Activated naive CD8-positive, alpha-beta T cell treated with anti-CD3 and anti-CD28 coated beads for 36 hours (primary cell): ENCODE data around the gene TMEM178A. TPM values are rescaled to one million over a fixed set of nuclear protein-coding genes. Genes with fewer than 3 reads are reported as not detected.

Source experiments
- DNase-seq: peaks from one replicate; pipeline ENCODE4 v3.0.0; 2021
- H3K27ac Mint-ChIP-seq: one replicate; pipeline ENCODE4 v1.8.0; 2022; ENCODE audit warnings: mild to moderate bottlenecking, moderate library complexity, mixed read lengths
- H3K27me3 Mint-ChIP-seq: one replicate; pipeline ENCODE4 v1.8.0; 2022; ENCODE audit warnings: mild to moderate bottlenecking, mixed read lengths
- H3K36me3 Mint-ChIP-seq: one replicate; pipeline ENCODE4 v1.8.0; 2021; ENCODE audit warnings: mild to moderate bottlenecking, mixed read lengths
- H3K4me1 Mint-ChIP-seq: one replicate; pipeline ENCODE4 v1.8.0; 2021; ENCODE audit warnings: mixed read lengths
- H3K4me3 Mint-ChIP-seq: one replicate; pipeline ENCODE4 v1.8.0; 2022; ENCODE audit warnings: mild to moderate bottlenecking, moderate library complexity, mixed read lengths
- H3K9me3 Mint-ChIP-seq: one replicate; pipeline ENCODE4 v1.8.0; 2022; ENCODE audit warnings: mixed read lengths
- total RNA-seq, 2 experiments: library from RNA; stranded (reverse); gene quantifications; one replicate each; pipeline ENCODE4 v1.2.3, GENCODE V29; 2021

The TMEM178A gene
- total RNA-seq, 2 experiments from 2014 or later, result 0.16 TPM

DNA sequence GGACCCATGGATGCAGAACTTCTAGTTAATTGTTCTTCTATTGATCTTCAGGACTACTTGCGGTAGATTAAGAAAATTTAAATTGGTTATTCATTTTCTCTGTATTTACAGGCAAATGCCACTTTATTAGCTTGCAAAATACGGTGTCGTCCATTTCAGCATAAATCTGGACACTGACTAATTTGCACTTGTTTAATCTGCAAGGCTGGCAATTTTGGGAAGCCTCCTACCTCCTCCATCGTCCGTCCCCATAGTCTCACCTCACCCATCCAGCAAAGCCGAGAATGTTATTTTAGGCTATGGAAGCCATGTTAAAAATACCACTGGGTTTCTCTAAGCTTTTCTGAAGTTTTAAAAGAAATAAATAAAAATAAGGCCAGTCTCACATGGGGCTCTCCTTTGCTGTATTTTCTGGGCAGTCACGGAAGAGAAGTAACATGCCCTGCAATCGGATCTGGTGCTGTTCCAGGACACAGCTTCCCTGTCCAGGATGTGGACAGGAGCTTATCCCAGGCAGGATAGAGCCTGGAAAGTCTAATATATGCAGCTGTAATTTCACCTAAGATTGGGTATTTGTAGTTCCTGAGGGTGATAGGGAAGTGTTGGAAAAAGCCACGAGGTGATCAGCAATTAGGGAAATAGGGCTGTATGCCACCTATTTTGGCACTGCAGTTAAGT is 17.4 kb downstream of the TMEM178A start:
- H3K4me1 Mint-ChIP-seq, result no peaks in the 10 kb centered on the region
- no peak overlapping the region for H3K27ac Mint-ChIP-seq
- peaks cover 2% of the 10 kb centered on the region for H3K9me3 Mint-ChIP-seq
- no peak overlapping the region for H3K4me3 Mint-ChIP-seq
- no peak for DNase-seq
- peaks cover 8% of the 10 kb centered on the region for H3K27me3 Mint-ChIP-seq
- no peaks in the 10 kb centered on the region for H3K36me3 Mint-ChIP-seq

DNA sequence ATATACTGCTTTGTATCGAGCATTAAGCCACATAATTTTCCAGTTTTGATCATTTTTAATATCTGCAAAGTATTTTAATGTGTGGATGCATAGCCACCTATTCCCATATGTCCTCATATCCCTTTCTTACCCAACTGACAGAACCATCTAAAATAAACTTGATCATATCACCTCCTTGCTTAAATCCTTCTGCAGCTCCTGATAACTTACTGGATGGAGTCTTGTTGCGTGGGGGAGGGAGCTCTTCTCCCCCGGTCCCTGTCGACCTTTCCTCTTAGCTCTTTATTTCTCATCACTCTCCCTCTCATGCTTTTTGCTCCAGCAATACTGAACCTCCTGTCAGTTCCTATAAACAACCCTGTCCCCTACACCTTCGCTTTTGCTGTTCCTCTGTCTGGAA is 18.7 kb downstream of the TMEM178A start:
- Mint-ChIP-seq H3K36me3 (no peaks in the 10 kb centered on the region), H3K9me3 (no peaks in the 10 kb centered on the region), H3K27me3 (peaks cover 11% of the 10 kb centered on the region), H3K4me1 (no peaks in the 10 kb centered on the region), H3K27ac (no peak overlapping the region), H3K4me3 (no peak overlapping the region)
- no peak for DNase-seq

DNA sequence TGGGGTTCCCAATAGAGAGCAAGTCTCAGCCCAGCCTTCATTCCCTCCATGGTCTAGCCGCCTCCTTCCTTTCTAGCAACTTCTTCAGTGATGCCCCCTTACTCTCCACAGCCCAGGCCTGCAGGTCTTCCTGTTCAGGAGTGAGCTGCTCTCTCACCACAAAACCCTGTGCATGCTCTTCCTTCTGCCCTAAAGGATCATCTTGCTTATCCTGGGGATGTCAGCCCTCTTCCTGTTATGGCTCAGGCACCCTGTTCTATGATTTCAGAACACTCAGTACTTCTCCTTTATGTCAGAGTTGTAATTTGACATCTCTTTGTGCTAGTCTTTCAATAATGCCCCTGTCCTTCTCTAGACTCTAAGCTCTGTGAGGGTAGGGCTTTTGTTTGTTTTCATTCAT is 19.4 kb downstream of the TMEM178A start:
- no peak for DNase-seq
- H3K27ac Mint-ChIP-seq, result no peak overlapping the region
- H3K27me3 Mint-ChIP-seq, result peaks cover 10% of the 10 kb centered on the region
- no peak overlapping the region for H3K4me3 Mint-ChIP-seq
- H3K9me3 Mint-ChIP-seq, result no peaks in the 10 kb centered on the region
- no peaks in the 10 kb centered on the region for H3K4me1 Mint-ChIP-seq
- no peaks in the 10 kb centered on the region for H3K36me3 Mint-ChIP-seq

DNA sequence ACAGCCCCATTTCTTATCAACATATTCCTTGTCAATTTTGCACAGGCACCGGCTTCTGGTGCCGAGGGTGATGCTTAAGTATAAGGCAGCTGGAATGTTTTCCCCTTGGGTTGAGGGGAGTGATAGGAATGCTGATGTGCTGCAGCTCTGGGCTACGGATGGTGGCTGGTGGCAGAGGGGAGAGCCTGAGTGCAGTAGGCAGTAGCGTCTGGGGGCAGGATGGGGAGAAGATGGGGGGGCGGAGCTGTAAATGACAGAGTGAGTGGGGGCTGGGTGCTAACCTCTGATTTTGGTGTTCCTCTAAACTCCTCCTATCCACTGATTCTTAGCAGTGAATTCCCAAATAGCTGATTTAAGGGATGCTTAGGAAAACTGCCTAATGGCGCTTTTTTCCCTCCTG is 20.7 kb downstream of the TMEM178A start:
- Mint-ChIP-seq H3K4me1 (no peaks in the 10 kb centered on the region), H3K27me3 (peaks cover 14% of the 10 kb centered on the region), H3K27ac (no peak overlapping the region), H3K4me3 (no peak overlapping the region), H3K36me3 (no peaks in the 10 kb centered on the region), H3K9me3 (peaks cover 2% of the 10 kb centered on the region)
- DNase-seq, result no peak

DNA sequence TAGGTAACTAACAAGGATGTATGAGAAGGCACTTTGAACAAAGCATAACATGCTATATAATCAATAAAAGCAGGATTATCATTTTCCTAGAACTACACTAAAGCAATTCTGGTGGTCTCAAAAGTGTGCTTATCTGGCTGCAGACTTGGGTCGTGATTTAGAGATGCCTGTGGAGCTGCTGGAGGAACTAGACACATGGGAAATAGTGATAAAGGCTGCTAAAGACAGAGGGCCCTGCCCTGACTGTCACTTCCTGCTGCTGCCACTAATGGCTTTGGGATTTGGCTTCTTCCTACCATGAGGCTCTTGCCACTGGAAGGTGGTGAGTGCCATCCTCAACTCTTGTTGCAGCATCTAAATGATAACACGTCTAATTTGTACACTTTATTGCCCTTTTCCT is 22.5 kb downstream of the TMEM178A start:
- Mint-ChIP-seq H3K4me3 (no peak overlapping the region), H3K27ac (no peak overlapping the region), H3K4me1 (no peaks in the 10 kb centered on the region), H3K27me3 (peaks cover 14% of the 10 kb centered on the region), H3K9me3 (peaks cover 2% of the 10 kb centered on the region), H3K36me3 (no peaks in the 10 kb centered on the region)
- DNase-seq, result no peak

DNA sequence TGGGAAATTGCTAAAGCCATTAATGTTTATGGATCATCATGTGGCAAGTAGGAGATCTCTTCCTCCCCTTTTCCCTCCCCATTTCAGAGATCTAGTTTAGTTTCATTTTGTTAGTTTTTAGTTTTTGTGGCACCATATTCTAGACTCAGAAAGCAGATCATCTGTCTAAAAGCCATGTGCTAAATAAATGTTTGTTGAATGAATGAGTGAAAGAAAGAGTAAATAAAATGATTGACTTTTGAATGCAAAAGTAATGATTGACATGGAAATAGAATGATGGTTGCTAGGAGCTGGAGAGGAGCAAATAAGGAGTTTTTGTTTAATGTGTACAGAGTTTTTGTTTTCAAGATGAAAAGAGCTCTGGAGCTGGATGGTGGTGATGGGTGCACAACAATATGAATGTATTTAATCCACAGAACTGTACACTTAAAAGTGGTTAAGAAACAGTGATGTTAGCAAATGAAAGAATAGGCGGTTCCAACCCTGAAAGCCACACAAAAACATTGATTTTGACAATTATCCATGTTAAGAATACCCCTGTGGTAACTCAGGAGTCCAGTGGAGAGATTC is 23.6 kb downstream of the TMEM178A start:
- Mint-ChIP-seq H3K9me3 (peaks cover 2% of the 10 kb centered on the region), H3K27ac (no peak overlapping the region)

DNA sequence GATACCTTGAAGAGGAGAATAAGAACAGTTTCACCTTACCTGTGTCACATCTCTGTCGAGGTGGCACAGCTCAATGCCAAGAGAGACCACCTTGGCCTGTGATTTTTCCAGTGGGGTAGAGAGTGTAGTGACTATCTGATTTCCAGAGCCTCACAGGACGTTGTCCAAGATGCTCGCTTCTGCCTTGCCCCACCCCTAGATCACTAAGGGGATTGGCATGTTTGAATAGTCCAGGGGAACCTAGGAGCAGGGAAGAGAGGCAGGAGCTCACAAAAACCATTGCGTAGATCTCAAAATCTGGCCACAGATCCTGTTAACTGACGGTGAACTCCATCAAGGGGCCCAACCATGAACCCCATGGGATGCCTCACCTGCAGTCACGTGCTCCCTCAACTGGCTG is 24.2 kb downstream of the TMEM178A start:
- no peak overlapping the region for H3K27ac Mint-ChIP-seq
- H3K27me3 Mint-ChIP-seq, result peaks cover 14% of the 10 kb centered on the region
- H3K4me1 Mint-ChIP-seq, result no peaks in the 10 kb centered on the region
- no peak for DNase-seq
- no peaks in the 10 kb centered on the region for H3K36me3 Mint-ChIP-seq
- no peak overlapping the region for H3K4me3 Mint-ChIP-seq
- peaks cover 2% of the 10 kb centered on the region for H3K9me3 Mint-ChIP-seq

More for the DNA sequence above, 23.6 kb downstream of the TMEM178A start:
- no peak for DNase-seq
- Mint-ChIP-seq H3K36me3 (no peaks in the 10 kb centered on the region), H3K27me3 (peaks cover 14% of the 10 kb centered on the region), H3K4me3 (no peak overlapping the region), H3K4me1 (no peaks in the 10 kb centered on the region)

DNA sequence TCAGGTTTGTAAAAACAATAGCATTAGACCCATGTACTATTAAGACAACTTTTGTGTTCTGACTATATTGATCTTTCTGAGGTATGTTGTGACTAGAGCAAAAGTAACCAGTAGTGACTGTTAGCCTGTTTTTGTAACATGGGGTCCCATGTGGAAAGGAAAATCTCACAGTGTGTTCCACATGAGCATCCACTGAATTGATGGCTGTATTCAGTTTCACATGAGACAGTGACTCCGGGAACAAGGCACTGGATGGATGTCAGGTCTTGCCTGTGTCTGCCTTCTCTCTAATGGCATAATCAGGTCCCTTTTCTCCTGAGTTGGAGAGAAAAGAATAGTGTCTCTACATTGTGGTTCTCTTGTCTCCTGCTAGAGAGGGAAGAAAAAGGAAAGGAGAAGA is 27.5 kb downstream of the TMEM178A start:
- DNase-seq, result no peak
- H3K4me1 Mint-ChIP-seq, result no peaks in the 10 kb centered on the region
- H3K4me3 Mint-ChIP-seq, result no peak overlapping the region
- no peaks in the 10 kb centered on the region for H3K36me3 Mint-ChIP-seq
- H3K9me3 Mint-ChIP-seq, result peaks cover 2% of the 10 kb centered on the region
- H3K27ac Mint-ChIP-seq, result no peak overlapping the region
- H3K27me3 Mint-ChIP-seq, result peaks cover 9% of the 10 kb centered on the region

DNA sequence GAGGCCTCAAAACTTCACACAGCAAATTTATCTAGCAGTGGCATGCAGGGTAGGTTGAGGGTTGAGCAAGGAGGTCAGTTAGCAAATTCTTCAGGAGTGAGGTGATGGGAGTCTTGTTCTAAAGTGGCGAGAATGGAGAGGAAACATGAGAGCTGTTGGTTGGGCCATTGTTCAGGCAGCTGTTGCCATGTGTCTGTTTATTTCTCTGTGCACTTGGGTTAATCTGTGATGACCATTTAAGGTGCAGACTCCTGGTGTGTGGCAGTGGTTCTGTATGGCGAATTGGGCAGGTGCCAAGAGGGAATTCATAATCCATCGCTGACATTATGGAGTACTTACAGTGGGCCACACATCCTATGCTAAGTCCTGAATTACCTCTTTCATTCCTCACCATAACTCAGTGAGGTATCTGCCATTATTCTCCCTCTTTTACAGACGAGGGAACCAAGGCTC is 30.4 kb downstream of the TMEM178A start:
- Mint-ChIP-seq H3K27ac (no peak overlapping the region), H3K9me3 (peaks cover 8% of the 10 kb centered on the region), H3K27me3 (no peaks in the 10 kb centered on the region), H3K4me1 (no peaks in the 10 kb centered on the region), H3K36me3 (no peaks in the 10 kb centered on the region), H3K4me3 (no peak overlapping the region)
- no peak for DNase-seq

DNA sequence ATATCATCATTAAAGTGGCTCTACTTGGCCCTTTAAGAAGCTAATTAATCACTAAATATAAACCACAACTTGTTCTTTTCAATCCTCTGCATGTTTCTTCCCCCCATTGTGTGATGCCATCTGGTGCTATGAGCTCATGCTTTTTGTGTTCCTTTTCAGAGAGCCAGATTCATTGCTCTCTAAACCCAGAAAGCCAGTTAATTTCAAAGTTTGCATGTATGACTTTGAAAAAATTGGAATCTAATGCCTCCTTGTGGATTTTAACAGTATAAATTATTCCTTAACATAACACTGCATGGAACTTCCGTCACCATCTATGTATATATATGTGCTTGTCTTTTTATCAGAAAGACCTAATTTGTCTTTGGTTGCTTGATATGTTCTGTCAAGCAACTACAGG is 31.1 kb downstream of the TMEM178A start:
- no peaks in the 10 kb centered on the region for H3K4me1 Mint-ChIP-seq
- DNase-seq, result no peak
- H3K4me3 Mint-ChIP-seq, result no peak overlapping the region
- H3K27ac Mint-ChIP-seq, result no peak overlapping the region
- no peaks in the 10 kb centered on the region for H3K27me3 Mint-ChIP-seq
- peaks cover 14% of the 10 kb centered on the region for H3K9me3 Mint-ChIP-seq
- no peaks in the 10 kb centered on the region for H3K36me3 Mint-ChIP-seq

DNA sequence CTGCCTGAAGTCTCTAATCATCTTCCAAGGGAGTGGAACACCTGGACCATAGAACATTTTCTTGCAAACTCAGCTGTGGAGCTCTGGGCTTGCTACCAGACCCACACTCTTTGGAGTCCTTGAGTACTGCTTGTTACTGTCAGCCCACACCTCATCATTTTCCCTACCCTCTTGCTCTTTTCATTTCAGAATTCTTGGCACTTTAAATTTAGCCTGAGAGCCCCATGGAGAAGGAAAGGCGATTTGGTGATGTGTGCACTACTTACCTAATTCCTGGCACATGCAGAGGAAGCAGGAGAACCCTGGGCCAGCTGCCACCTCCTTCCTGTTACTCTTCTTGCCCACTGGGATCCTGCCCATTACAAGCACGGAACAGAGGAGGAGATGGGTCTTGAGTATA is 31.7 kb downstream of the TMEM178A start:
- H3K9me3 Mint-ChIP-seq, result peaks cover 19% of the 10 kb centered on the region
- H3K27me3 Mint-ChIP-seq, result no peaks in the 10 kb centered on the region
- H3K27ac Mint-ChIP-seq, result no peak overlapping the region
- no peak for DNase-seq
- no peak overlapping the region for H3K4me3 Mint-ChIP-seq
- H3K36me3 Mint-ChIP-seq, result no peaks in the 10 kb centered on the region
- no peaks in the 10 kb centered on the region for H3K4me1 Mint-ChIP-seq

DNA sequence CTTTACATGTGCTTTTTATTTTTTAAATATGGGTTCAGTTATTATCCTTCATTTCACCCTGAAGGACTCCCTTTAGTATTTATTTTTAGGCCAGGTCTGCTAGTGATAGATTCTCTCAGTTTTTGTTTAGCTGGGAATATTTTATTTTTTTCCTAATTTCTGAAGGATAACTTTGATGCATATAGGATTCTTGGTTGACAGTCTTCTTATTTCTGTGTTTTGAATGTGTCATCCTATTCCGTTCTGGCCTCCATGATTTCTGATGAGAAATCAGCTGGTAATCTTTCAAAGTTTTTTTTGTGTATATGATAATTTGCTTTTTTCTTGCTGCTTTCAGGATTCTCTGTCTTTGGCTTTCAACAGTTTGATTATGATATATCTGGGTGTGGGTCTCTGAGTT is 35.4 kb downstream of the TMEM178A start:
- Mint-ChIP-seq H3K4me1 (no peaks in the 10 kb centered on the region), H3K4me3 (no peak overlapping the region), H3K27me3 (no peaks in the 10 kb centered on the region), H3K27ac (no peak overlapping the region), H3K9me3 (peaks cover 19% of the 10 kb centered on the region), H3K36me3 (no peaks in the 10 kb centered on the region)
- no peak for DNase-seq

DNA sequence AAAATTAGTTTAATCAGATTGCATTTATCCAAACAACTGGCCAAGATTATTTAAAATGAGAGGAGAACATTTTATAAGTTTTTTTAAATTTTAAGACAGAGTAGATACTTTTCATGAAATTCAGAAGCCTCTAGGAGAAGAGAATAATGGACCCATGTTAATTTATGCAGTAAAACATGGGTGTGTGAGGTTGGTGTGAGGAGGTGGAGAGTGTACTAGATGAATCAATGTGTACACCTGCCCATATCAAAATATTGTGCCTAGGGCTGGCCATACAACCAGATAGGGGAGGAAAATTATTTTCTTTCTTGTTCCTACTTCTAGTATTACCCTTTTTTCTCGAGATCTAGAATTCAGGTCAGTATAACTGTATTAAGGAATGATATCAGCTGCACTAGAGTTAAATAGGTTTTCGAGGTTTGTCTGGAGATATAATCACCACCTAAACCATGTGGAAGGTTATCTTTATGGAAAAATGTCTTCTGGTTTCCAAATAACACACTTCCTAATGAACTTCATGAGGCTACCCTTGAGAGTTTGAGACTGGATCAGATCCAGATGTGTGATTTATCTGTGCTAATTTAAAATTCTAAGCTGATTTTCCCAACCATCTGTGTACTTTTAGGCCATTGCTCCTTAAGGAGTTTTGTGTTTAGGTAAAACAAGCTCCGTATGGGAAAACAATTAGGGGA is 37.6 kb downstream of the TMEM178A start:
- Mint-ChIP-seq H3K27me3 (peaks cover 9% of the 10 kb centered on the region), H3K4me1 (no peaks in the 10 kb centered on the region), H3K27ac (no peak overlapping the region), H3K4me3 (no peak overlapping the region), H3K36me3 (no peaks in the 10 kb centered on the region), H3K9me3 (peaks cover 19% of the 10 kb centered on the region)
- DNase-seq, result no peak

DNA sequence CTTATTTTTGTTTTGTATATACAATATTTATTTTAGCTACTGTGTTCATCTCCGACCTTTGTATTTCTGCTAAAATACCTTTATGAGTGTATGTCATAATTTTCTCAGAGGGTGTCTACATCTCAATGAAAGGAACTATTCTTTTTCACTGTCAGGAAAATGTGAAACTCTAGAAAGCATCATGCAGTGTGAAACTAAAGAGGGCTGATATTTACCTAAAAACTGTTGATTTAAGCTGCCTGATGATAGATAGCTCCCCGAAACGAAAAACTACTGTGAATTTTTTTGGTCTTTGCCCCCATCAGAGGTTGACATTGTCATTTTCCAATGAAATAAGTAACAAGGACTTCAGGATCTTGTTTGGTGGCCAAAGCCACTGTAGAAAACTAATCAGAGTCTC is 38.8 kb downstream of the TMEM178A start:
- no peak overlapping the region for H3K27ac Mint-ChIP-seq
- DNase-seq, result no peak
- H3K4me3 Mint-ChIP-seq, result no peak overlapping the region

DNA sequence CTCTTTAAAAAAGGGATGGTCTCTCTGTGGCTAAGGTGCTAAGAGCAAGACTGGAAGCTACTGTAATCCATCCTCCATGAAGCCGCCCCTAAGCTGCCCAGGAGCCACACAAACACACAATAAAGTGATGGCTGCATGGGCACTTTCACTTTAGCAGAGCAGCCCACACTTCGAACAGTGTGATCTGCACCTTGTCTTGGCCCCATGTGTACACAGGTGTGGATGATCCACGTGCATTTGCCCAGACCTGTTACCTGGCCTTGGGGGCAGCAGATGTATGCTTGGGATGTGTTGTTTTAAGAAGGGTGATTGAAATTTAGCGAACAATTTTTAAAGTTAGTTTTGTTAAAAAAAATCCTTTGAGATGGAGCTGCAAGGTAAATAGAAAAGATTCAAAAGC is 39.9 kb downstream of the TMEM178A start:
- Mint-ChIP-seq H3K27ac (no peak overlapping the region), H3K27me3 (peaks cover 9% of the 10 kb centered on the region), H3K36me3 (no peaks in the 10 kb centered on the region), H3K4me1 (no peaks in the 10 kb centered on the region), H3K9me3 (peaks cover 15% of the 10 kb centered on the region), H3K4me3 (no peak overlapping the region)
- DNase-seq, result no peak

More for the DNA sequence above, 38.8 kb downstream of the TMEM178A start:
- no peaks in the 10 kb centered on the region for H3K4me1 Mint-ChIP-seq
- peaks cover 9% of the 10 kb centered on the region for H3K27me3 Mint-ChIP-seq
- H3K36me3 Mint-ChIP-seq, result no peaks in the 10 kb centered on the region
- H3K9me3 Mint-ChIP-seq, result peaks cover 17% of the 10 kb centered on the region

DNA sequence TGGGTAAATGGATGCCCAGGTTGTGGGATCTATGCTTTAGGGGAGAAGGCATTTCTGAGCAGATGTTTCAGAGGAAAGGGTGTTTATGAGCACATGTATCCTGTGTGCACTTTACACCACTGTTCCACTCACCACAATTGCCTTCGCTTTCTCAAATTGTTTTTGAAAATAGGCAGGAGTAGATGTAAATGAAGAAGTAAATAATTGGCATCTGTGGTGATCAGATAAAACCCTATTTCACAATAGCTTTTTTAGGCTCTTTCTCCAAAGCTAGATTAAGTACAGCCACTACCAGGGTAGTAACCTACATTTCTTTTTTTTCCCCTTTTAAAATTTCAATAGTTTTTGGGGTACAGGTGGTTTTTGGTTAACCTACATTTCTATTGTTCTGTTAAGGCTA is 40.6 kb downstream of the TMEM178A start:
- no peak overlapping the region for H3K27ac Mint-ChIP-seq
- H3K4me1 Mint-ChIP-seq, result no peaks in the 10 kb centered on the region

More for the DNA sequence above, 40.6 kb downstream of the TMEM178A start:
- H3K9me3 Mint-ChIP-seq, result peaks cover 9% of the 10 kb centered on the region
- H3K36me3 Mint-ChIP-seq, result no peaks in the 10 kb centered on the region
- no peak overlapping the region for H3K4me3 Mint-ChIP-seq
- H3K27me3 Mint-ChIP-seq, result peaks cover 9% of the 10 kb centered on the region
- DNase-seq, result no peak
